ENCODE results near the gene MACROD2.

Gene MACROD2

DNA sequence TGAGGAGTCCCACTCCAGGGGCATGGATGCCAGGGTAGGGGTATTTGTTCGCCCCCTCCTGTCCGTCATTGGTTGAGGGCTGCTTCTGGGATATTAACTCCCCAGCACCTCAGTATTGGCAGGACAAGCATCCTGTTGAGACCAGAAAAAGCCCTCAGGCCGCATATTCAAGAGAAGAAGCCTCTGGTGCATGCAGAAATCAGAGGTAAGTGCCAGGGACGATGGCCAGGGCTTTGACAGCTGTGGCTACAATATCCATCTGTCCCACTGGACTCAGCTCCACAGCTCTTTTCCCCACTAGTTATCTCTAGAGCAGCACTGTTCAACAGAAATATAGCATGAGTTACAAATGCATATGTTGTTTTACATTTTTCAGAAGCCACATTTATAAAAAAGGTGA is 1926.6 kb downstream of the MACROD2 start:
- Histone ChIP-seq H3K27me3 (replicated peaks; ENCODE audit: control insufficient read depth, insufficient read depth, low read length) (no peaks in the 10 kb centered on the region), H3K36me3 (ENCODE audit: control insufficient read depth, insufficient read depth, low read length) (no peaks in the 10 kb centered on the region), H3K4me3 (replicated peaks; ENCODE audit: low read depth, low read length) (no peak overlapping the region)
- TF ChIP-seq CTCF (IDR thresholded peaks at IDR 0.05; ENCODE audit: insufficient read depth, low read length, poor library complexity, severe bottlenecking) = no peak
- no peak for DNase-seq (ENCODE audit: extremely low read depth, insufficient read length)

GRCh38 chr20:15922556-15922955 is 1927.2 kb downstream of the MACROD2 start:
- Histone ChIP-seq H3K4me3 (replicated peaks; ENCODE audit: low read depth, low read length) (no peak overlapping the region), H3K27me3 (replicated peaks; ENCODE audit: control insufficient read depth, insufficient read depth, low read length) (no peaks in the 10 kb centered on the region), H3K36me3 (ENCODE audit: control insufficient read depth, insufficient read depth, low read length) (no peaks in the 10 kb centered on the region)
- no peak for DNase-seq (ENCODE audit: extremely low read depth, insufficient read length)
- no peak for TF ChIP-seq CTCF (IDR thresholded peaks at IDR 0.05; ENCODE audit: insufficient read depth, low read length, poor library complexity, severe bottlenecking)

GRCh38 chr20:15923030-15923776 is 1927.9 kb downstream of the MACROD2 start:
- DNase-seq (ENCODE audit: extremely low read depth, insufficient read length) = peak; percentile 1
- H3K27me3 ChIP-seq (replicated peaks; ENCODE audit: control insufficient read depth, insufficient read depth, low read length) = no peaks in the 10 kb centered on the region
- no peak for TF ChIP-seq CTCF (IDR thresholded peaks at IDR 0.05; ENCODE audit: insufficient read depth, low read length, poor library complexity, severe bottlenecking)
- no peak overlapping the region for H3K4me3 ChIP-seq (replicated peaks; ENCODE audit: low read depth, low read length)
- H3K36me3 ChIP-seq (ENCODE audit: control insufficient read depth, insufficient read depth, low read length) = no peaks in the 10 kb centered on the region

DNA sequence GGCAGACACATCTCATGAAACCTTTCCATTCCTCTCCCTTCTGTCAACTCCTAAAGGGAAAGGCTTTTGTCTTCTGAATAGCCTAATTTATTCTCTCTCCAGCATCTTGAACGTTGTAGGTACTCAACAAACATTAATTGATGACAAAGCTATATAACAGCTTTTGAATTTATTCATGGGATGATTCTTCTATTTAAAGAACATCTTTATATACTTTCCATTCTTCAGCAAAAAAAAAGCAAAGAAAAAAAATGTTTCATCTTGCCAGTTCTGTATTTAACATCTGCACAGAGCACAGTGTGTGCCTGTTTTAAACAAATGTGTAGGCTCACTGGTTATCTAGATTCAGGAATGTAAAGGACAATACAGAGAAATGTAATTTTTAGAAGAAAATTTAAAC is 1929.2 kb downstream of the MACROD2 start:
- Histone ChIP-seq H3K4me3 (replicated peaks; ENCODE audit: low read depth, low read length) (no peak overlapping the region), H3K27me3 (replicated peaks; ENCODE audit: control insufficient read depth, insufficient read depth, low read length) (no peaks in the 10 kb centered on the region), H3K36me3 (ENCODE audit: control insufficient read depth, insufficient read depth, low read length) (no peaks in the 10 kb centered on the region)
- no peak for DNase-seq (ENCODE audit: extremely low read depth, insufficient read length)
- no peak for TF ChIP-seq CTCF (IDR thresholded peaks at IDR 0.05; ENCODE audit: insufficient read depth, low read length, poor library complexity, severe bottlenecking)

- Histone ChIP-seq H3K36me3 (ENCODE audit: control insufficient read depth, insufficient read depth, low read length) (no peaks in the 10 kb centered on the region), H3K27me3 (replicated peaks; ENCODE audit: control insufficient read depth, insufficient read depth, low read length) (no peaks in the 10 kb centered on the region), H3K4me3 (replicated peaks; ENCODE audit: low read depth, low read length) (no peak overlapping the region)
- TF ChIP-seq CTCF (IDR thresholded peaks at IDR 0.05; ENCODE audit: insufficient read depth, low read length, poor library complexity, severe bottlenecking) = no peak
- DNase-seq (ENCODE audit: extremely low read depth, insufficient read length) = no peak
Observed at GRCh38 chr20:15925376-15925775, 1930.1 kb downstream of the MACROD2 start.

All from GM06990 (cell line).